Effector memory CD4-positive, alpha-beta T cell (primary cell): ENCODE data around the gene SNPH.

Experiments
- DNase-seq, 3 donors: peaks; one replicate each; pipeline ENCODE4 v3.0.0-alpha.2; 2020
- H3K27ac ChIP-seq: 2 replicates; pipeline ENCODE4 v1.7.0; 2013; ENCODE audit warnings: mild to moderate bottlenecking, low read length, moderate library complexity; ENCODE audit not compliant: insufficient read depth, poor library complexity, severe bottlenecking
- H3K27me3 ChIP-seq: replicated peaks from 2 replicates; pipeline ENCODE4 v1.7.0; 2013; ENCODE audit warnings: mild to moderate bottlenecking, low read length; ENCODE audit not compliant: insufficient read depth, control insufficient read depth, poor library complexity, severe bottlenecking
- H3K36me3 ChIP-seq: 2 replicates; pipeline ENCODE4 v1.7.0; 2013; ENCODE audit warnings: mild to moderate bottlenecking, low read length, moderate library complexity; ENCODE audit not compliant: control insufficient read depth, insufficient read depth
- H3K4me1 ChIP-seq: 2 replicates; pipeline ENCODE4 v1.7.0; 2013; ENCODE audit warnings: low read length, mild to moderate bottlenecking; ENCODE audit not compliant: control insufficient read depth, insufficient read depth, poor library complexity, severe bottlenecking
- H3K4me3 ChIP-seq: 2 replicates; pipeline ENCODE4 v1.7.0; 2013; ENCODE audit warnings: low read length, low read depth, mild to moderate bottlenecking; ENCODE audit not compliant: insufficient read depth, poor library complexity, severe bottlenecking
- H3K9me3 ChIP-seq: 2 replicates; pipeline ENCODE4 v1.7.0; 2013; ENCODE audit warnings: mild to moderate bottlenecking, low read length, moderate library complexity; ENCODE audit not compliant: control insufficient read depth

SNPH gene

GRCh38 chr20:1357921-1358671, 92.0 kb downstream of the SNPH start:
- H3K27ac ChIP-seq, result no peak overlapping the region
- DNase-seq, result no peak

More at GRCh38 chr20:1357921-1358671, 92.0 kb downstream of the SNPH start:
- Histone ChIP-seq H3K4me3 (no peak overlapping the region), H3K27me3 (no peaks in the 10 kb centered on the region), H3K9me3 (no peaks in the 10 kb centered on the region), H3K4me1 (peaks cover under 1% of the 10 kb centered on the region), H3K36me3 (peaks cover 18% of the 10 kb centered on the region)
